NB4 (cell line): Measurements from ENCODE around the gene ARSB.

Experiments
- MYC ChIP-seq: IDR thresholded peaks from 2 replicates; pipeline ENCODE4 v1.6.1; 2011; ENCODE audit warnings: low read depth, low read length
- POLR2A ChIP-seq: IDR thresholded peaks from 2 replicates; pipeline ENCODE4 v1.6.1; 2011; ENCODE audit warnings: mild to moderate bottlenecking; ENCODE audit not compliant: insufficient read length; ENCODE audit errors: extremely low read depth
- TF ChIP-seq, protein P1 (sequence below): IDR thresholded peaks from one replicate; pipeline ENCODE4 v1.5.1; 2012; ENCODE audit warnings: low read depth, low read length

- TF ChIP-seq POLR2A (no peak), MYC (no peak)
- TF ChIP-seq, protein P1, sequence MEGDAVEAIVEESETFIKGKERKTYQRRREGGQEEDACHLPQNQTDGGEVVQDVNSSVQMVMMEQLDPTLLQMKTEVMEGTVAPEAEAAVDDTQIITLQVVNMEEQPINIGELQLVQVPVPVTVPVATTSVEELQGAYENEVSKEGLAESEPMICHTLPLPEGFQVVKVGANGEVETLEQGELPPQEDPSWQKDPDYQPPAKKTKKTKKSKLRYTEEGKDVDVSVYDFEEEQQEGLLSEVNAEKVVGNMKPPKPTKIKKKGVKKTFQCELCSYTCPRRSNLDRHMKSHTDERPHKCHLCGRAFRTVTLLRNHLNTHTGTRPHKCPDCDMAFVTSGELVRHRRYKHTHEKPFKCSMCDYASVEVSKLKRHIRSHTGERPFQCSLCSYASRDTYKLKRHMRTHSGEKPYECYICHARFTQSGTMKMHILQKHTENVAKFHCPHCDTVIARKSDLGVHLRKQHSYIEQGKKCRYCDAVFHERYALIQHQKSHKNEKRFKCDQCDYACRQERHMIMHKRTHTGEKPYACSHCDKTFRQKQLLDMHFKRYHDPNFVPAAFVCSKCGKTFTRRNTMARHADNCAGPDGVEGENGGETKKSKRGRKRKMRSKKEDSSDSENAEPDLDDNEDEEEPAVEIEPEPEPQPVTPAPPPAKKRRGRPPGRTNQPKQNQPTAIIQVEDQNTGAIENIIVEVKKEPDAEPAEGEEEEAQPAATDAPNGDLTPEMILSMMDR: no peak
Observed at GRCh38 chr5:78756858-78757257, 228.3 kb downstream of the ARSB start.
